Heart right ventricle (tissue), 16 donors: ENCODE data around the gene GAS5. TPM values are rescaled to one million over a fixed set of nuclear protein-coding genes. Genes with fewer than 3 reads are reported as not detected.
"Not testable (repeated sequence)": the region's sequence is repeated elsewhere in the genome, so short reads cannot be mapped to it uniquely, and the experiment has no call there.

Source experiments
- ATAC-seq, 8 donors: fragments of 200-7000 bp; cut with Tn5 transposase; one replicate each; pipeline ENCODE4 v1.9.1; 2020; ENCODE audit warnings: mild to moderate bottlenecking in 8 of 8, moderate library complexity in 8 of 8, moderate number of reproducible peaks in 1 of 8
- DNase-seq, 2 donors: peaks; one replicate each; pipeline ENCODE4 v3.0.0-alpha.2; 2020
- H3K27ac ChIP-seq, 10 donors: fragments of 200-600 bp; sonication (generic) in 2 of 10; one replicate each; pipeline versions ENCODE4 v1.5.0 to v1.8.0; 2020 to 2022; ENCODE audit warnings: mild to moderate bottlenecking in 3 of 10
- H3K27me3 ChIP-seq, 7 donors: fragments of 200-600 bp; one replicate each; pipeline ENCODE4 v1.8.0; 2021 to 2022; ENCODE audit warnings: mild to moderate bottlenecking in 2 of 7
- H3K36me3 ChIP-seq, 9 donors: fragments of 200-600 bp; sonication (generic) in 1 of 9; one replicate each; pipeline versions ENCODE4 v1.5.0 to v1.8.0; 2020 to 2022; ENCODE audit warnings: mild to moderate bottlenecking in 2 of 9
- H3K4me1 ChIP-seq, 9 donors: fragments of 200-600 bp; sonication (generic) in 1 of 9; one replicate each; pipeline versions ENCODE4 v1.5.0 to v1.8.0; 2020 to 2022; ENCODE audit warnings: mild to moderate bottlenecking in 4 of 9
- H3K4me3 ChIP-seq, 10 donors: fragments of 200-600 bp; sonication (generic) in 2 of 10; one replicate each; pipeline versions ENCODE4 v1.5.0 to v1.8.0; 2020 to 2022; ENCODE audit warnings: mild to moderate bottlenecking in 7 of 10, moderate library complexity in 2 of 10
- H3K9me3 ChIP-seq, 11 donors: fragments of 200-600 bp in 10 of 11; sonication (generic) in 2 of 11; one replicate each; pipeline versions ENCODE4 v1.5.0 to v1.8.0; 2013 to 2022; ENCODE audit warnings: mild to moderate bottlenecking in 2 of 11, control low read depth in 1 of 11, moderate library complexity in 1 of 11
- WGBS, 2 donors: extraction: QIAGEN DNeasy Blood & Tissue Kit; methylation state at CpG; one replicate each; pipeline ENCODE4 v1.1.7; 2013; ENCODE audit warnings: inconsistent platforms in 1 of 2; 5-methylcytosine and 5-hydroxymethylcytosine counted together
- intact Hi-C, 10 donors: fragments of 100-400 bp; cut with DNase I; formaldehyde crosslinking; loops; one replicate each; pipeline versions ENCODE4 v1.11.1 to v1.14.2; 2022
- polyA plus RNA-seq, 2 donors: library from polyadenylated mRNA; stranded (reverse); fragments of 200-250 nt; gene quantifications; one replicate each; pipeline ENCODE4 v1.2.3, GENCODE V29; 2013
- total RNA-seq, 10 donors: library from RNA; stranded (reverse); fragmentation: NEBNext Ultra II Directional in 3 of 10; extraction: Animal tissue kit (Norgen Biotek cat#: 25700) in 3 of 10; gene quantifications; one replicate each; pipeline versions ENCODE4 v1.2.1 to v1.2.4, GENCODE V29; 2021 to 2023
- TF ChIP-seq, protein P1 (sequence below), 9 donors: fragments of 200-600 bp; sonication (generic) in 2 of 9; IDR thresholded peaks; one replicate each; pipeline versions ENCODE4 v1.5.0 to v1.8.0; 2021 to 2022; ENCODE audit warnings: antibody characterized with exemption in 9 of 9, mild to moderate bottlenecking in 5 of 9, moderate library complexity in 1 of 9
- donor health status: Arrhythmogenic right ventricular cardiomyopathy.
- donor health status: ischemic (EF 13 %, LVEDD 7.1; RV severe dilation, severe dysfunction).
- donor health status: healthy with polysubstance abuse.
- donor health status: DM: no; HTN: yes; CAD: no.
- donor health status: DM: no; HTN: no; CAD: no.
- donor health status: ischemic (EF 25% LVEDD 6.9; RV normal size, moderate dysfunction).
- donor health status: ischemic (EF 25% LVEDD 5.7; RV mildly dilated, moderate dysfunction).
- donor health status: healthy.
- donor health status: DM: yes; HTN: yes; CAD: no.
- donor health status: Ischemic cardiomyopathy.
- donor health status: ischemic (EF 35%, LVEDD 5.7; RV mildly dilated, moderate dysfunction).
- donor health status: nonischemic (EF 11% LVEDD 7.7; RV severe dilation, severe dysfunction).
- donor health status: DM: yes; HTN: yes; CAD: no.
- donor health status: PGD.
- donor health status: ischemic (EF 29% LVEDD 5.4; RV normal size, mild dysfunction).
- donor health status: nonischemic (EF 23%, LVEDD 6.1; RV moderate dilation, normal function).

The GAS5 gene
- total and polyA plus RNA-seq, 12 donors, result 33.1 to 151 (median 45.5) TPM

DNA sequence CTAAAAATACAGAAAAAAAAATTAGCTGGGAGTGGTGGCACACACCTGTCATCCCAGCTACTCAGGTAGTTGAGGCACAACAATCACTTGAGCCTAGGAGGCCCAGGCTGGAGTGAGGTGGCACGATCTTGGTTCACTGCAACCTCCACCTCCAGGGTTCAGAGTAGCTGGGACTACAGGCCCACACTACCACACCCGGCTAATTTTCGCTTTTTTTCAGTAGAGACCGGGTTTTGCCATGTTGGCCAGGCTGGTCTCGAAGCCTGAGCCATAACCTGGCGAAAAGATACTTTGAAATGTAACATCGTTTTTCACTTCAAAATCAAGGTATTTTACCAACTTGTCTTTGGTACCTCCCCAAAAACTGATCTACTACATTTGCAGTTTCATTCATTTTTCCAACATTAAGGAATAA lies 6.1 kb downstream of the GAS5 start:
- peaks cover 0 to 100% (median 62%) of the 10 kb centered on the region in 9 donors for H3K36me3 ChIP-seq
- intact Hi-C loops, result loop anchor here in 1 of 10 donors (10.0 kb wide), 1 partner anchor 293 kb away; the partner anchor contains the start of gene RABGAP1L
- H3K9me3 ChIP-seq, result no peaks in the 10 kb centered on the region
- H3K4me3 ChIP-seq, result no peak overlapping the region
- H3K27ac ChIP-seq, result no peak overlapping the region
- H3K4me1 ChIP-seq, result peaks cover 4 to 29% (median 21%) of the 10 kb centered on the region in 9 donors
- TF ChIP-seq, protein P1, sequence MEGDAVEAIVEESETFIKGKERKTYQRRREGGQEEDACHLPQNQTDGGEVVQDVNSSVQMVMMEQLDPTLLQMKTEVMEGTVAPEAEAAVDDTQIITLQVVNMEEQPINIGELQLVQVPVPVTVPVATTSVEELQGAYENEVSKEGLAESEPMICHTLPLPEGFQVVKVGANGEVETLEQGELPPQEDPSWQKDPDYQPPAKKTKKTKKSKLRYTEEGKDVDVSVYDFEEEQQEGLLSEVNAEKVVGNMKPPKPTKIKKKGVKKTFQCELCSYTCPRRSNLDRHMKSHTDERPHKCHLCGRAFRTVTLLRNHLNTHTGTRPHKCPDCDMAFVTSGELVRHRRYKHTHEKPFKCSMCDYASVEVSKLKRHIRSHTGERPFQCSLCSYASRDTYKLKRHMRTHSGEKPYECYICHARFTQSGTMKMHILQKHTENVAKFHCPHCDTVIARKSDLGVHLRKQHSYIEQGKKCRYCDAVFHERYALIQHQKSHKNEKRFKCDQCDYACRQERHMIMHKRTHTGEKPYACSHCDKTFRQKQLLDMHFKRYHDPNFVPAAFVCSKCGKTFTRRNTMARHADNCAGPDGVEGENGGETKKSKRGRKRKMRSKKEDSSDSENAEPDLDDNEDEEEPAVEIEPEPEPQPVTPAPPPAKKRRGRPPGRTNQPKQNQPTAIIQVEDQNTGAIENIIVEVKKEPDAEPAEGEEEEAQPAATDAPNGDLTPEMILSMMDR (IDR thresholded peaks at IDR 0.05), result no peak
- ATAC-seq (peak in 1 of 8 donors; percentile 8), DNase-seq (no peak)
- whole genome bisulfite sequencing, 2 donors, result 94 to 95% methylated on average over 7 of the region's 7 CpGs
- H3K27me3 ChIP-seq, result no peaks in the 10 kb centered on the region

DNA sequence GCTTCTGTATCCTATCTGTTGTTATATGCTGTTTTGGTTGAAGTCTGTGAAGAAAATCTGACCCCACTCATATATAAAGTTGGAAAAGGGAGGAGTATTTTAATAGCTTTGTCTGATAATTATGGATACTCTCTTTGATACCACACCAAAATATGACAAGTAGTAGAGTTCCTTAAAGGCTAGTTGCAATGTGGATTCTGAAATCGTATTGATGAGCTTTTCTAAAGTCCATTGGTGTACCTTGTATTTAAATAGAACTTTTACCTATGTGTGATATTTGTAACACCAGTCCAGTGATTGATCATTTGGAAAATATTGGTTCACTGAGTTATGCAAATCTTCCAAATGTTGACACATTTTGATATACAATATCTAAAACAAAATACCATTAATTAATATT lies 7.7 kb downstream of the GAS5 start:
- H3K4me3 ChIP-seq, result no peak overlapping the region
- intact Hi-C loops, result loop anchor here in 1 of 10 donors (10.0 kb wide), 1 partner anchor 295 kb away; the partner anchor contains the start of gene RABGAP1L
- peaks cover 0 to 12% (median 5%) of the 10 kb centered on the region in 9 donors for H3K4me1 ChIP-seq
- DNase-seq, result no peak
- TF ChIP-seq, protein P1 (IDR thresholded peaks at IDR 0.05), result no peak
- no peaks in the 10 kb centered on the region for H3K9me3 ChIP-seq
- ATAC-seq, result no peak
- WGBS, 2 donors, result 94 to 100% methylated on average over 1 of the region's 1 CpG
- no peak overlapping the region for H3K27ac ChIP-seq
- no peaks in the 10 kb centered on the region for H3K27me3 ChIP-seq
- peaks cover 0 to 100% (median 48%) of the 10 kb centered on the region in 9 donors for H3K36me3 ChIP-seq

DNA sequence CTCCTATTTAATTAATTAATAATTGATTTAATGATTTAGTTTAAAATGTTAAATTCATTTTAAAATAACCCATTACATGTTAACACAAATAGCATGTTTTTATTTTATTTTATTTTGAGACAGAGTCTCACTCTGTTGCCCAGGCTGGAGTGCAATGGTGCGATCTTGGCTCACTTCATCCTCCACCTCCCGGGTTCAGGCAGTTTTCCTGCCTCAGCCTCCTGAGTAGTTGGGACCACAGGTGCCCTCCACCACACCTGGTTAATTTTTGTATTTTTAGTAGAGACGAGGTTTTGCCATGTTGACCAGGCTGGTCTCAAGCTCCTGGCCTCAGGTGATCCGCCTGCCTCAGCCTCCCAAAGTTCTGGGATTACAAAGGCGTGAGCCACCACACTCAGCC lies 8.2 kb downstream of the GAS5 start:
- peaks cover 0 to 100% (median 43%) of the 10 kb centered on the region in 9 donors for H3K36me3 ChIP-seq
- not testable (repeated sequence) for H3K27me3 ChIP-seq

DNA sequence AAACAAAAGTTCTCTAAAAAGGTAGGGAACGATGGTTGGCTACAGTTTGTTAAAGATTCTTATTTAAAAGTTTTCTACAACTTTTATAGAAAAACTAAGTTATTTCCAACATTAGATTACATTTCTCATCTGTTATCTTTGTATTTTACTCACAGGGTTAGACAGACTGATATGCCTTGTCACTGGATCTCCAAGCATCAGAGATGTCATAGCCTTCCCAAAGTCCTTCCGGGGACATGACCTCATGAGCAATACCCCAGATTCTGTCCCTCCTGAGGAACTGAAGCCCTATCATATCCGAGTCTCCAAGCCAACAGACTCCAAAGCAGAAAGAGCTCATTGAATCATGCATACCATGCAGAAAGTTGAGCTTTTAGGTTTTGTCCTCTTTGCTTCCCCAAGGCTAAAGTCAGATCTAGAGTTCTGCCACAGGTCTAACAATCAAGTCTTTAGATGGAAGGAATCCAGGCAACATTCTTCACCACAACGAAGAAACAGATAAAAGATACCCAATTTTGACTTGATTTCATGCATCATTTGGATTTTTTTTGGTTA lies 10.3 kb downstream of the GAS5 start:
- no peak for ATAC-seq
- TF ChIP-seq, protein P1 (IDR thresholded peaks at IDR 0.05), result no peak
- intact Hi-C loops, result no loop called here
- 72 to 79% methylated on average over 4 of the region's 4 CpGs for WGBS, 2 donors
- Histone ChIP-seq H3K36me3 (peaks cover 0 to 99% (median 30%) of the 10 kb centered on the region in 9 donors), H3K9me3 (no peaks in the 10 kb centered on the region), H3K4me1 (peaks cover 0 to 11% (median 0%) of the 10 kb centered on the region in 9 donors), H3K4me3 (no peak overlapping the region), H3K27ac (no peak overlapping the region), H3K27me3 (no peaks in the 10 kb centered on the region)
- DNase-seq, result no peak

More for the DNA sequence above, 8.2 kb downstream of the GAS5 start:
- ATAC-seq, H3K4me1 ChIP-seq, H3K9me3 ChIP-seq, DNase-seq, intact Hi-C loops, H3K27ac ChIP-seq, H3K4me3 ChIP-seq: not testable (repeated sequence)
- WGBS, 2 donors, result 94 to 99% methylated on average over 5 of the region's 5 CpGs

DNA sequence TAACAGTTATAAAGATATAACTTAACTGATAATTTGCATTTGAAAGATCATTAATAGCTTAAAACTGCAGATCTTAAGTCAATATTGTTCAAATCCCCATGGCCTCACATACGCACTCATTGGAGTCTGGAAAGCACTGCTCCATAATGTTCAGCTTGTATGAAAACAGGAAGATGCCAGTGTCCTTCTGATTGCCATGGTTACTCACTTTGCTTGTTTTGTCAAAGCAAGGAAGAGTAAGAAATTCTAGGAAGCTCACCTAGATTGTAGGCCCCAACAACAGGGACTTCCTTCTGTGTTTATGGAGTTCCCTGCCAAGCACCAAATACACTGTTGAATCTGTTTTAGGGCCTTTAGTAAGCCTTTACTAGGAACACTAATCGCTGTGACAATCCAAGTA lies 10.9 kb downstream of the GAS5 start:
- DNase-seq (no peak), ATAC-seq (no peak)
- Histone ChIP-seq H3K4me3 (no peak overlapping the region), H3K9me3 (no peaks in the 10 kb centered on the region), H3K4me1 (peaks cover 0 to 11% (median 0%) of the 10 kb centered on the region in 9 donors), H3K27me3 (no peaks in the 10 kb centered on the region), H3K27ac (no peak overlapping the region), H3K36me3 (peaks cover 0 to 99% (median 26%) of the 10 kb centered on the region in 9 donors)
- WGBS, 2 donors, result 93 to 96% methylated on average over 2 of the region's 2 CpGs
- TF ChIP-seq, protein P1 (IDR thresholded peaks at IDR 0.05), result no peak
- intact Hi-C loops, result no loop called here
